A549 (cell line): ENCODE measurements around the gene ATP7B. TPM values are rescaled to one million over a fixed set of nuclear protein-coding genes. Genes with fewer than 3 reads are reported as not detected.

Experiments
- ATAC-seq, 2 experiments: fragments of 200-7000 bp in 1 of 2; fragments of >200 bp in 1 of 2; cut with Nextera tagmentation in 1 of 2; cut with Tn5 transposase in 1 of 2; 3 replicates each; pipeline versions ENCODE4 v1.8.0 to v1.9.1; 2018 to 2020; ENCODE audit warnings: mild to moderate bottlenecking in 1 of 2, moderate library complexity in 1 of 2
- CTCF ChIA-PET: fragments of 300-600 bp; sonication (Branson Sonifier 250); formaldehyde crosslinking; extraction: SDS; loops from one replicate; lab custom pipeline; 2021; ENCODE audit warnings: antibody characterized with exemption, inconsistent platforms; lab: Yijun Ruan, JAX
- POLR2A ChIA-PET: fragments of 350-600 bp; formaldehyde crosslinking; extraction: SDS; loops from one replicate; lab custom pipeline; 2021; ENCODE audit warnings: antibody characterized with exemption, inconsistent platforms; lab: Yijun Ruan, JAX
- DNase-seq, 2 experiments: peaks; one replicate each; pipeline versions ENCODE4 v3.0.0 to v3.0.0-alpha.2; 2011 to 2016; ENCODE audit warnings: low read depth in 1 of 2, low spot score in 1 of 2
- FAIRE-seq: peaks from 2 replicates; lab custom pipeline; 2011; peaks lifted over from hg19 to GRCh38; lab: Jason Lieb, UNC
- H3K27ac ChIP-seq, 2 experiments: fragments of >200 bp; sonication (Bioruptor Twin); formaldehyde crosslinking; 3 replicates each; pipeline ENCODE4 v1.5.1; 2016 to 2017
- H3K4me1 ChIP-seq: fragments of >200 bp; sonication (Bioruptor Twin); formaldehyde crosslinking; 3 replicates; pipeline ENCODE4 v1.6.1; 2016
- H3K4me2 ChIP-seq: fragments of >200 bp; sonication (Bioruptor Twin); formaldehyde crosslinking; 3 replicates; pipeline ENCODE4 v1.6.1; 2016
- H3K4me3 ChIP-seq: fragments of >200 bp; sonication (Bioruptor Twin); formaldehyde crosslinking; 3 replicates; pipeline ENCODE4 v1.5.1; 2016
- H3K9me3 ChIP-seq: fragments of >200 bp; sonication (Bioruptor Twin); formaldehyde crosslinking; 3 replicates; pipeline ENCODE4 v1.6.1; 2016
- BHLHE40 ChIP-seq: IDR thresholded peaks from 2 replicates; pipeline ENCODE4 v1.6.1; 2012; ENCODE audit warnings: low read depth, low read length, inconsistent platforms
- CEBPB ChIP-seq, 2 experiments: fragments of >200 bp in 1 of 2; sonication (Bioruptor Twin) in 1 of 2; formaldehyde crosslinking in 1 of 2; IDR thresholded peaks; 2 replicates each; pipeline ENCODE4 v1.6.1; 2012 to 2016
- CHD4 ChIP-seq: fragments of 200-600 bp; sonication (generic); IDR thresholded peaks from 2 replicates; pipeline ENCODE4 v1.6.1; 2016; ENCODE audit warnings: antibody characterized with exemption, mild to moderate bottlenecking, borderline replicate concordance
- EHMT2 ChIP-seq: fragments of 200-600 bp; sonication (generic); IDR thresholded peaks from 2 replicates; pipeline ENCODE4 v1.6.1; 2016; ENCODE audit warnings: antibody characterized with exemption, low read depth, mild to moderate bottlenecking, moderate library complexity
- ESRRA ChIP-seq: fragments of 150-350 bp; IDR thresholded peaks from 2 replicates; pipeline ENCODE4 v1.6.1; 2014; ENCODE audit warnings: mild to moderate bottlenecking, low read length, borderline replicate concordance
- FOSL2 ChIP-seq, 2 experiments: fragments of 450-650 bp in 1 of 2; fragments of >200 bp in 1 of 2; sonication (Bioruptor Twin) in 1 of 2; formaldehyde crosslinking; IDR thresholded peaks; 2 replicates each; pipeline versions ENCODE4 v1.5.0 to v1.6.1; 2016 to 2020; ENCODE audit warnings: mild to moderate bottlenecking in 1 of 2, moderate library complexity in 1 of 2
- HOXB13 ChIP-seq: fragments of 250-450 bp; sonication (Bioruptor Pico); IDR thresholded peaks from 2 replicates; pipeline ENCODE4 v1.5.0; 2020; ENCODE audit warnings: low read depth, mild to moderate bottlenecking, moderate library complexity
- MAZ ChIP-seq: fragments of 150-350 bp; IDR thresholded peaks from 2 replicates; pipeline ENCODE4 v1.6.1; 2014; ENCODE audit warnings: antibody characterized with exemption, low read depth, low read length, borderline replicate concordance
- NR3C1 ChIP-seq: fragments of >200 bp; sonication (Bioruptor Twin); formaldehyde crosslinking; IDR thresholded peaks from 3 replicates; pipeline ENCODE4 v1.6.1; 2017
- PHF8 ChIP-seq: fragments of 200-600 bp; sonication (generic); IDR thresholded peaks from 2 replicates; pipeline ENCODE4 v1.6.1; 2016; ENCODE audit warnings: low read depth, mild to moderate bottlenecking, antibody characterized with exemption, moderate library complexity, borderline replicate concordance
- RAD21 ChIP-seq, 2 experiments: fragments of >200 bp in 1 of 2; sonication (Bioruptor Twin) in 1 of 2; formaldehyde crosslinking in 1 of 2; IDR thresholded peaks in 1 of 2; conservative IDR thresholded peaks in 1 of 2; 2 replicates in 1 of 2; 3 replicates in 1 of 2; pipeline ENCODE4 v1.6.1; 2012 to 2018; ENCODE audit warnings: inconsistent platforms in 1 of 2
- RARB ChIP-seq: fragments of 250-450 bp; sonication (Bioruptor Pico); IDR thresholded peaks from 2 replicates; pipeline ENCODE4 v1.8.0; 2021; ENCODE audit warnings: mild to moderate bottlenecking, moderate library complexity
- SREBF2 ChIP-seq: fragments of 450-650 bp; IDR thresholded peaks from 2 replicates; pipeline ENCODE4 v1.6.1; 2014; ENCODE audit warnings: mild to moderate bottlenecking, moderate library complexity
- ZNF302 ChIP-seq: fragments of 250-450 bp; sonication (Bioruptor Pico); IDR thresholded peaks from 2 replicates; pipeline ENCODE4 v1.9.0; 2021; ENCODE audit warnings: inconsistent platforms, mild to moderate bottlenecking, moderate library complexity
- WGBS: methylation state at CpG from one replicate; pipeline ENCODE4 v1.1.6; 2017; ENCODE audit errors: missing lambda C conversion rate; 5-methylcytosine and 5-hydroxymethylcytosine counted together
- polyA plus RNA-seq, 4 experiments: library from polyadenylated mRNA; depleted of rRNA in 3 of 4; stranded (reverse); fragments of >200 nt; fragmentation: RNase III in 1 of 4; extraction: RNeasy Plus Mini Kit Qiagen cat#74134 plus additional on column Dnase treatment in 1 of 4; gene quantifications; 2 replicates in 3 of 4; 3 replicates in 1 of 4; pipeline ENCODE4 v1.2.3, GENCODE V29; 2011 to 2017
- TF ChIP-seq, protein P1 (sequence below): fragments of >200 bp; sonication (Bioruptor Twin); formaldehyde crosslinking; IDR thresholded peaks from 2 replicates; pipeline ENCODE4 v1.6.1; 2016
- TF ChIP-seq, protein P2 (sequence below): fragments of >200 bp; sonication (Bioruptor Twin); formaldehyde crosslinking; IDR thresholded peaks from 3 replicates; pipeline ENCODE4 v1.6.1; 2016
- TF ChIP-seq, protein P3 (sequence below): IDR thresholded peaks from 2 replicates; pipeline ENCODE4 v1.6.1; 2012

The ATP7B gene
- polyA plus RNA-seq, 2 of the 4 experiments (the other 2 are of a cell fraction) = 2.8 to 3.9 TPM

DNA sequence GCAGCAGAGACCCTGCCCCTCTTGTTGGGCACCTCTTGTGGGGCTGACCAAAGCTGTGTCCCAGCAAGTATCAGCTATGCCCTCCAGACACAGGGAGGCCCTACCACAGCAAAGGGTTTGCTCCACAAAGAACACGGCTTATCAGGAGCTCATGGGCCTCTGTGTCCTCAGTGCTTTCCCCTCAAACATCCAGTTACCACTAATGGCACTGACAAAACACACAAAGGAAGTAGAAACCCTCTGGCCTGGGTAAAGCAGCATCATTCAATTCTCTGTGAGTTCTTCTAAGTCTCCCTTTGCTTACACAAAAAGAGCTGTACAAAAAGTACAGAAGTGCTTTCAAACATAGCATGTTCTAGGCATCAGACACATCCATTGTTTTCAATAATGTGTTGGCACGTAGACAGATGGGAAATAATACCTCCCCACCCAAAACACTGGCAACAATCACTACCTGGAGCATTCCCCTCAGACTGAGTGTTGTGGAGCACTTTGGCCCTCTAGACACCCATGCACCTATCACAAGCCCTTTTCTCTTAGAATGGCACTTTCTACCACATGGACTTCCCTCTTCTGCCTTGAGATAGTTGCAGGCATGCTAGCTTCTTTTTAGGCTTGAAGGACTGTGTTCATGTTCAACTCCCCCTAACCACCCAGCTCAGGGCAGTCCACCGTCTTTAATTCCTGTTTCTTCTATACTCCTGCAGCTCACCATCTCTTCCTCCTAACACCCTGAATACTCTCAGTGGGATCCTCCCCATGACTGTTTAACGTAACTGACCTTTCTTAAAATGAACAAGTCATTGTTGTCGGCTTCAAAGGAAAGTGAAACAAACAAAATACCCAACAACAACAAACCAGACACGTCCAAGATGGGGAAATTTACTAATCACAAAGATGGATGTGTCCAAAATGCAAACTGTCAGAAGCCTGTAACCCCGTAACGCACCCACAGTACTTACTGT is 43.5 kb downstream of the ATP7B start:
- POLR2A ChIA-PET = interaction anchor here (0.5 kb wide), 1 partner anchor 51 kb away, joined by 4 read pairs; no protein-coding TSS in a partner anchor
- no peak for ATAC-seq
- H3K9me3 ChIP-seq = no peaks in the 10 kb centered on the region
- H3K4me3 ChIP-seq = no peak overlapping the region
- no peaks in the 10 kb centered on the region for H3K4me1 ChIP-seq
- FAIRE-seq = no peak
- no peak overlapping the region for H3K4me2 ChIP-seq
- 73% methylated on average over 8 of the region's 8 CpGs for WGBS
- no peak for DNase-seq
- no peak overlapping the region for H3K27ac ChIP-seq
- TF ChIP-seq RARB (CRISPR knock-in tag) (no peak), PHF8 (no peak), BHLHE40 (no peak), ESRRA (no peak), NR3C1 (no peak), MAZ (no peak), RAD21 (conservative IDR thresholded peaks at IDR 0.05 in 1 of 2, IDR thresholded peaks at IDR 0.05 in 1 of 2) (no peak), CEBPB (IDR thresholded peaks at IDR 0.05) (no peak), FOSL2 (IDR thresholded peaks at IDR 0.05) (no peak), FOSL2 (CRISPR knock-in tag; IDR thresholded peaks at IDR 0.05) (no peak), EHMT2 (no peak), HOXB13 (no peak), ZNF302 (CRISPR knock-in tag) (no peak)
- TF ChIP-seq, protein P1, sequence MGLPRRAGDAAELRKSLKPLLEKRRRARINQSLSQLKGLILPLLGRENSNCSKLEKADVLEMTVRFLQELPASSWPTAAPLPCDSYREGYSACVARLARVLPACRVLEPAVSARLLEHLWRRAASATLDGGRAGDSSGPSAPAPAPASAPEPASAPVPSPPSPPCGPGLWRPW = no peak
- TF ChIP-seq, protein P2, sequence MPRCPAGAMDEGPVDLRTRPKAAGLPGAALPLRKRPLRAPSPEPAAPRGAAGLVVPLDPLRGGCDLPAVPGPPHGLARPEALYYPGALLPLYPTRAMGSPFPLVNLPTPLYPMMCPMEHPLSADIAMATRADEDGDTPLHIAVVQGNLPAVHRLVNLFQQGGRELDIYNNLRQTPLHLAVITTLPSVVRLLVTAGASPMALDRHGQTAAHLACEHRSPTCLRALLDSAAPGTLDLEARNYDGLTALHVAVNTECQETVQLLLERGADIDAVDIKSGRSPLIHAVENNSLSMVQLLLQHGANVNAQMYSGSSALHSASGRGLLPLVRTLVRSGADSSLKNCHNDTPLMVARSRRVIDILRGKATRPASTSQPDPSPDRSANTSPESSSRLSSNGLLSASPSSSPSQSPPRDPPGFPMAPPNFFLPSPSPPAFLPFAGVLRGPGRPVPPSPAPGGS = no peak
- TF ChIP-seq, protein P3, sequence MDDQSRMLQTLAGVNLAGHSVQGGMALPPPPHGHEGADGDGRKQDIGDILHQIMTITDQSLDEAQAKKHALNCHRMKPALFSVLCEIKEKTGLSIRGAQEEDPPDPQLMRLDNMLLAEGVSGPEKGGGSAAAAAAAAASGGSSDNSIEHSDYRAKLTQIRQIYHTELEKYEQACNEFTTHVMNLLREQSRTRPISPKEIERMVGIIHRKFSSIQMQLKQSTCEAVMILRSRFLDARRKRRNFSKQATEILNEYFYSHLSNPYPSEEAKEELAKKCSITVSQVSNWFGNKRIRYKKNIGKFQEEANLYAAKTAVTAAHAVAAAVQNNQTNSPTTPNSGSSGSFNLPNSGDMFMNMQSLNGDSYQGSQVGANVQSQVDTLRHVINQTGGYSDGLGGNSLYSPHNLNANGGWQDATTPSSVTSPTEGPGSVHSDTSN = no peak
- CTCF ChIA-PET = interaction anchor here (1.1 kb wide), 1 partner anchor 12 kb away, joined by 4 read pairs; no protein-coding TSS in a partner anchor

DNA sequence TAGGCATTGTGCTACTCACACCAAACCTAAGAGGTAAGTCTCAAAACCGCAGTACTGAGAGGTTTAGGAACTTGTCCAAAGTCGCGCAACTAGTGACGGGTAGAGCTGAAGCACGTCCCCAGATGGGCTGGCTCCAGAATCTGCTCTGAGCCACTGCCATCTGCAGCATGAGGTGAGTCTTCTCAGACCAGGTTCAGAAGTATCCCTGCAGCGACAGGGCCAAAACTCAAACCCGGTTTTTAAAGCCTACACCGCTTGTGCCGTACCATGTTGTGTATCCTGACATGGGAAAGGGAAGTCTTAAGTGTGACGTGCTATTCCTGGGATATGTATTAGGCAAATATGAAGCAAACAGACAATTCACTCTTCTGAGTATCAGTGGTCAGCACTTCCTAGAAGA is 45.1 kb downstream of the ATP7B start:
- POLR2A ChIA-PET = no interaction called here
- H3K4me2 ChIP-seq = no peak overlapping the region
- FAIRE-seq = no peak
- H3K4me3 ChIP-seq = no peak overlapping the region
- no peak overlapping the region for H3K27ac ChIP-seq
- ATAC-seq = no peak
- no peak for TF ChIP-seq FOSL2 (IDR thresholded peaks at IDR 0.05)
- TF ChIP-seq FOSL2 (CRISPR knock-in tag; IDR thresholded peaks at IDR 0.05) = no peak
- TF ChIP-seq CHD4 = no peak
- no peak for TF ChIP-seq SREBF2
- TF ChIP-seq, all 56 proteins: peak for 0
- CTCF ChIA-PET = interaction anchor here (1.7 kb wide), 1 partner anchor 35 kb away, joined by 5 read pairs; no protein-coding TSS in a partner anchor
- Histone ChIP-seq H3K4me1 (no peaks in the 10 kb centered on the region), H3K9me3 (no peaks in the 10 kb centered on the region)
- WGBS = 88% methylated on average over 10 of the region's 10 CpGs
- no peak for DNase-seq
